GM12892 (cell line): ENCODE data around the gene PGD.

Experiments used
- POLR2A ChIP-seq: IDR thresholded peaks from 2 replicates; pipeline ENCODE4 v1.6.1; 2011; ENCODE audit warnings: low read depth, low read length, control low read depth
- TAF1 ChIP-seq: IDR thresholded peaks from 2 replicates; pipeline ENCODE4 v1.6.1; 2011; ENCODE audit warnings: low read depth, mild to moderate bottlenecking, control low read depth, low read length, borderline replicate concordance

DNA sequence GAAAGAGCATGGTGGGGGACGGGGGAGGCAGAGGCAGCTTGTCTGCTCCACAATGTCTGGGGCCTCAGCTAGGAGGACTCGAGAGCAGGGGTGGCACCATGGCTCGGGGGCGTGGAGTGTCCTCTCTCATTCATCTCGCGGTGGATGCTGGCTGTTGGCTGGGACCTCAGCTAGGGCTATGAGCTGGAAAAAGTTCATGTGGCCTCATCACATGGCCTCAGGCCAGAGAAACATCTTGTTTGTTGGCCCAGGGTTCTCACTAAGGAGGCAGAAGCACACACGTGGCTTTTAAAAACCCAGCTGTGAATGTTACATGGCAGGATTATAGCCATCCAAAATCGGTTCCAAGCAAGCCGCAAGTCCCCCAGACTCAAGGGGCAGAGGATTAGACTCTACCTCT, 25.2 kb downstream of the PGD start:
- TF ChIP-seq POLR2A: no peak
- TF ChIP-seq TAF1: no peak
